Measurements from ENCODE around the gene CDC14B.

CDC14B gene

GRCh38 chr9:96567203-96567700, 52.4 kb downstream of the CDC14B start:
- peak overlapping the region; percentile 61 for H3K4me3 ChIP-seq (ENCODE audit: low read depth, low read length)
- in situ Hi-C loops (cut with HindIII; ENCODE audit: low sequenced_read_pairs) = no loop called here
- TF ChIP-seq CTCF (IDR thresholded peaks at IDR 0.05; ENCODE audit: low read depth, low read length) = no peak
- DNase-seq (ENCODE audit: low read depth, low spot score) = peak; percentile 11

- in situ Hi-C loops (cut with HindIII; ENCODE audit: low sequenced_read_pairs) = no loop called here
- peak overlapping the region; percentile 61 for H3K4me3 ChIP-seq (ENCODE audit: low read depth, low read length)
- DNase-seq (ENCODE audit: low read depth, low spot score) = peak; percentile 38
- peak; percentile 54 for TF ChIP-seq CTCF (IDR thresholded peaks at IDR 0.05; ENCODE audit: low read depth, low read length)
Observed at GRCh38 chr9:96566498-96567202, 53.0 kb downstream of the CDC14B start.

GRCh38 chr9:96565671-96566497, 53.8 kb downstream of the CDC14B start:
- in situ Hi-C loops (cut with HindIII; ENCODE audit: low sequenced_read_pairs) = no loop called here
- H3K4me3 ChIP-seq (ENCODE audit: low read depth, low read length) = peak overlapping the region; percentile 61
- peak; percentile 28 for DNase-seq (ENCODE audit: low read depth, low spot score)
- TF ChIP-seq CTCF (IDR thresholded peaks at IDR 0.05; ENCODE audit: low read depth, low read length) = no peak

- no peak overlapping the region for H3K4me3 ChIP-seq (ENCODE audit: low read depth, low read length)
- in situ Hi-C loops (cut with HindIII; ENCODE audit: low sequenced_read_pairs) = no loop called here
- TF ChIP-seq CTCF (IDR thresholded peaks at IDR 0.05; ENCODE audit: low read depth, low read length) = no peak
Observed at GRCh38 chr9:96564217-96564616, 55.4 kb downstream of the CDC14B start.

GRCh38 chr9:96559339-96559943, 60.2 kb downstream of the CDC14B start:
- H3K4me3 ChIP-seq (ENCODE audit: low read depth, low read length) = no peak overlapping the region
- in situ Hi-C loops (cut with HindIII; ENCODE audit: low sequenced_read_pairs) = no loop called here
- TF ChIP-seq CTCF (IDR thresholded peaks at IDR 0.05; ENCODE audit: low read depth, low read length) = no peak
- DNase-seq (ENCODE audit: low read depth, low spot score) = no peak

More at GRCh38 chr9:96564217-96564616, 55.4 kb downstream of the CDC14B start:
- DNase-seq (ENCODE audit: low read depth, low spot score) = no peak

- no peak overlapping the region for H3K4me3 ChIP-seq (ENCODE audit: low read depth, low read length)
- TF ChIP-seq CTCF (IDR thresholded peaks at IDR 0.05; ENCODE audit: low read depth, low read length) = no peak
Observed at GRCh38 chr9:96557921-96558320, 61.7 kb downstream of the CDC14B start.

More at GRCh38 chr9:96557921-96558320, 61.7 kb downstream of the CDC14B start:
- in situ Hi-C loops (cut with HindIII; ENCODE audit: low sequenced_read_pairs) = no loop called here
- DNase-seq (ENCODE audit: low read depth, low spot score) = no peak

All from astrocyte of the spinal cord (primary cell).